NCI-H524 (cell line): ENCODE results near the gene BLM.
"Not testable (repeated sequence)": the region's sequence is repeated elsewhere in the genome, so short reads cannot be mapped to it uniquely, and the experiment has no call there.

Experiments
- DNase-seq, 2 experiments: peaks; one replicate each; lab custom pipeline; 2025; lab: John Stamatoyannopoulos, UW

The BLM gene

DNA sequence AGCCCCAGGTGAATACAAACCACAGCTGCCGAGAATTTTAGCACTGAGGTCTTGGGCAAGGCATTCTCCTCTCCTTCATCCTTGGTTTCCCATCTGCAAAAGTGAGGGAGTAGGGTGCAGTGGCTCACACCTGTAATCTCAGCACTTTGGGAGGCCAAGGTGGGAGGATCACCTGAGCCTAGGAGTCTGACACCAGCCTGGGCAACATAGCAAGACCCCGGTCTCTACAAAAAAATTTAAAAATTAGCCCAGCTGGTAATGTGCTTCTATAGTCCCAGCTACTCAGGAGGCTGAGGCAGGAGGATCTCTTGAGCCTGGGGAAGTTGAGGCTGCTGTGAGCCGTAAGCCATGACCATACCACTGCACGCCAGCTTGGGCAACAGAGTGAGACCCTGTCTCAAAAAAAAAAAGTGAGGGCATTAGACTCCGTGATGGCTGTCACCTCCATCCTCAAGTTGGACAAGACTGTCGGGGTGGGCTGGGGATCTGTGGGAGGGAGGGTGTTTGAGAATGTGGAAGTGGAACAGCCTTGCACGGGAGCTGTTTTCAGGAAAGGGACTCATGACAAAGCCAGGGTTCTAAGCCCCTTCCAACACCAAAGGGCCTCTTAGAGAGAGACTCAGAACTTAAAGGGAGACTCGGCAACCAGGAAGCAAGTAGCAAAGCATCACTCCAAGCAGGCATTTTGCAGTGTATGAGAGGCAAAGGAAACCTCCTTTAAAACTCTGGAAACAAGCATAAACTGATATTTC lies 105.2 kb downstream of the BLM start:
- no peak for DNase-seq

DNA sequence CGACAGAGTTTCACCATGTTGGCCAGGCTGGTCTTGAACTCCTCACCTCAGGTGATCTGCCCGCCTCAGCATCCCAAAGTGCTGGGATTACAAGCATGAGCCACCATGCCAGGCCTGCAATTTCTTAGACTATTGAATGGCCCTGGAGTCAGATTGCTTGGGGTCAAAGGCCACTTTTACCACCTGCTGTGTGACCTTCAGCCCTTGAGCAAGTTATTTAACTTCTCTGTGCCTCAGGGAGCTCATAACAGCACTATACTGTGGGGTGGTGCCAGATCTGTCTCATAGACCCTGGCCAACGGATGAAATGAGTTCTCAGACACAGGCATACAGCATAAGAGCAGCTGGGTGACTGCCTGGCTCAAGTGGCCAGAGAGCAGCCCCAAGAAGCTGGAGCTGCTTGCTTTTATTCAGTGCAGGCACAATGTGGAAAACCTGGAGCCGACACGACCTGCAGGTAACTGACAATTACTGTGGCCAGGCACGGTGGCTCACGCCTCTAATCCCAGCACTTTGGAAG lies 106.4 kb downstream of the BLM start:
- no peak for DNase-seq

DNA sequence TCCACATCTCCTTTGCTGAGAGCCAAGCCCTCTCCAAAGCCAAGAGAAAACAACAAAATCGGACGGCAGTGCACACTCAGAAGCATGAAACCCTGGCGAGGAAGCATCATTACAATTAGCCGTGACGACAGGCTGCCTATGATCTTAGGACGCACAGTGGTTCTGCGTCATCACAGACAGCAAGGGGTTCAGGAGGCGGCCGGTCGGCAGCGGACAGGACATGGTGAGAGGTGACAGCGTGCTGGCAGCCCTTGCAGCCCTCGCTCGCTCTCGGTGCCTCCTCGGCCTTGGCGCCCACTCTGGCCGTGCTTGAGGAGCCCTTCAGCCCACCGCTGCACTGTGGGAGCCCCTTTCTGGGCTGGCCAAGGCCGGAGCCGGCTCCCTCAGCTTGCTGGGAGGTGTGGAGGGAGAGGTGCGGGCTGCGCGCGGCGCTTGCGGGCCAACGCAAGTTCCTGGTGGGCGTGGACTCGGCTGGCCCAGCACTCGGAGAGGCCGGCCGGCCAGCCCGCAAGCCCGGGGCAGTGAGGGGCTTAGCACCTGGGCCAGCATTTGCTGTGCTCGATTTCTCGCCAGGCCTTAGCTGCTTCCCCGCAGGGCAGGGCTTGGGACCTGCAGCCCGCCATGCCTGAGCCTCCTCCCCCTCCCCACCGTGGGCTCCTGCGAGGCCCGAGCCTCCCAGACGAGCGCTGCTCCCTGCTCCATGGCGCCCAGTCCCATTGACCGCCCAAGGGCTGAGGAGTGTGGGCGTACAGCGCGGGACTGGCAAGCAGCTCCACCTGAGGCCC lies 108.2 kb downstream of the BLM start:
- not testable (repeated sequence) for DNase-seq

DNA sequence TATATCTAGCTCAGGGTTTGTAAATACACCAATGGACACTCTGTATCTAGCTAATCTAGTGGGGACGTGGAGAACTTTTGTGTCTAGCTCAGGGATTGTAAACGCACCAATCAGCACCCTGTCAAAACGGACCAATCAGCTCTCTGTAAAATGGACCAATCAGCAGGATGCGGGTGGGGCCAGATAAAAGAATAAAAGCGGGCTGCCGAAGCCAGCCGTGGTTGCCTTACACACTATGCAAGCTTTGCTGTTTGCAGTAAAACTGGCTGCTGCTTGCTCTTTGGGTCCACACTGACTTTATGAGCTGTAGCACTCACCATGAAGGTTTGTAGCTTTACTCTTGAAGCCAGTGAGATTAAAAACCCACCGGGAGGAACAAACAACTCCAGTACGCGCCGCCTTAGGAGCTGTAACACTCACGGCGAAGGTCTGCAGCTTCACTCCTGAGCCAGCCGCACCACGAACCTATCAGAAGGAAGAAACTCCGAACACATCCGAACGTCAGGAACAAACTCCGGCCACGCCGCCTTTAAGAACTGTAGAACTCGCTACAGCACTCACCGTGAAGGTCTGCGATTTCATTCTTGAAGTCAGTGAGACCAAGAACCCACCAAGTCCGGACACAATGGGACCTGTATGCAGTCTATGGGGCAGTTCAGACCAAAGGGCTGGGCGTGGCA lies 109.2 kb downstream of the BLM start:
- DNase-seq: not testable (repeated sequence)

DNA sequence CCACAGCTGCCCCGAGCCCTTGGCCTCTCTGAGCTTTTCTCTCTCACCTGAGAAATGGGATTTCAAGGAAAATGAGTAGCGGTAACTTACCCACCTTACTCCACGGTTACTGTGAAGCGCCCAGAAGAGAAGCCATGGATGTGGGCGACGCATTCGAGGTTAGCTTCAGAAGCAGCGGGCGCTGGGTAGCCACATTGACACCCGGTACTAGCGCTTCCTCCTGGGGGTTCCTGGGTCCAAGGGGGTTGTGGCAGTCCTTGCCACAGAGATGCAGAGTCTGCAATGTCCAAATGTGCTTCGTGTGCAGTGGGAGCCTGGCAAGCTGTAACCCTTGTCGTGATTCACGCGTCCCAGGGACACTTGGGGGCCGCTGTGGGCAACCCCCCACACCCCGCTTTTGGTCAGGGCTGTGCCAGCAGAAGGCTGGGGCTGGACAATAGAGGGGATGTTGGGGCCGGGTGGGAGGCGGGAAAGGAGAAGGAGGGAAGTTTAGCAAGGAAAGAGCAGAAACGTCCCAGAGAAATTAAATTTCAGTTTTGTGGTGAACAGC lies 109.8 kb downstream of the BLM start:
- no peak for DNase-seq

DNA sequence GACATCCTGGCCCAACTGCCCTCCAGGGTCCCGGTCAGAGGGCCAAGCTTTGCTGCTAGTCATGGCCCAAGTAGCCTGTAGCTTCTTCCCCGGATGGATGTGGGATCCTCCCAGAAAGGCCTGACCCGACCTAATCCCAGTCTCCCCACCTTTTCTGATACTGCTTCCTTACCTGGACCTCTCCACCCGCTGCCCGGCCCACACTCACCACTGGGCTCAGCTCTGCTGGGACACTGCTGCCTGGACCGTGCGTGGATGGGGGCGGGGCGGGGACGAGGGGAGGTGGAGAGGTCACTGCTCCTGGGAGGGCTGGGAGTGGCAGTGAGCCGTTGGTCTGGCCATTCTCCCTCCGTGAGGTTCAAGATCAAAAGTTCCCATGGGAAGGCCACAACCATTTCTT lies 111.0 kb downstream of the BLM start:
- DNase-seq: no peak

DNA sequence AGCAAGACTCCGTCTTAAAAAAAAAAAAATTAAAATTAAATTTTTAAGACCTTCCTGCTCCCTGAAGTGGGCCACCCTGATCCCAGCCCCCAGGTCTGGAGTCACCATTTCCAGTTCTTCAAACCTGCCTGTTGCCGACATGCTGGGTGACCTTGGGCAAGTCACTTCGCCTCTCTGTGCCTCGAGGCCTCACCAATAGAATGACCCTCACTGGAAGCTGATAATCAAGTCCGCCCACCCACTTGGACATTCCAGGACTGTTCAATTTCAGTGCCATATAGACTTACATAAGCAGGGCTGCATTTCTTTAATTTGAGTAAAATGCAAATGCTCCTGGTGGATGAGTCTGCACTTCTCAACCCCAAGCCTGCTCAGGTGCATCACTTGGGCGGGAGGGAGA lies 112.0 kb downstream of the BLM start:
- no peak for DNase-seq

DNA sequence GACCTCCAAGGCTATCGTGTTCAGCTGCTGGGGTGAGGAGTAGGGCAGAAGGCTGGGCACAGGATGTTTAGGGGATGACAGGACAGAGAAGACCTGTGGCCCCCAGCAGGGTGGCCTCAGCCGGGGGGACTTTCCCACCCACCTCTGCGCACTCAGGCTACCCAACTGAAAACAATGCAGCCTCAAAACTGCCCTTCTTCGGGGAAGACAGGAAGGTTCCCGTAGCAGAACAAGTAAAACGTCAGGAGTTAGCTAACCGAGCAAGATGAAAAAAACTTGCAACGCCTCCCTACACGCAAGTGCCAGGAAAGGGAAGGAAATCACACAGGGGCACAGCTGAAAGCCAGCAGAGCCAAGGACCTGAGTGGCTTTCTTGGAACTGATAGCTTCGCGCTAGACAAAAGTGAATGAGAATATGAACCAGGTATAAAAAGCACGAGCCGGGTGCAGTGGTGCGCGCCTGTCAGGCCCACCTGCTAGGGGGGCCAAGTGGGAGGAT lies 112.8 kb downstream of the BLM start:
- DNase-seq: no peak

DNA sequence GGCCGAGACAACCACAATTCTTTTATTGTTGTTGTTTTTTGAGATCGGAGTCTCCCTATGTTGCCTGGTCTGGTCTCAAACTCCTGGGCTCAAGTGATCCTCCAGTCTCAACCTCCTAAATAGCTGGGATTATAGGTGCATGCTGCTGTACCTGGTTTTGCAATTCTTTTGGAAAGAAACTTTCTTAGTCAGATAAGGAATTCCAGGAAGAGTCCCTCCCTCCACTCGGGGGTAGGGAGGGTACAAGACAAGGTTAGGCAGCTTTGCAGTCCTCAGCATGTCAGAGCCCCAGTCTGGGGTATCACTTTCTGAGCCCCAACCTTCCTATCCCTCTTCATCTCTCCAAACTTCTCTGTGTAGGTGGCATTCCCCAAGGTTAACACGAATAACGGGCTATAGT lies 117.5 kb downstream of the BLM start:
- DNase-seq: no peak

DNA sequence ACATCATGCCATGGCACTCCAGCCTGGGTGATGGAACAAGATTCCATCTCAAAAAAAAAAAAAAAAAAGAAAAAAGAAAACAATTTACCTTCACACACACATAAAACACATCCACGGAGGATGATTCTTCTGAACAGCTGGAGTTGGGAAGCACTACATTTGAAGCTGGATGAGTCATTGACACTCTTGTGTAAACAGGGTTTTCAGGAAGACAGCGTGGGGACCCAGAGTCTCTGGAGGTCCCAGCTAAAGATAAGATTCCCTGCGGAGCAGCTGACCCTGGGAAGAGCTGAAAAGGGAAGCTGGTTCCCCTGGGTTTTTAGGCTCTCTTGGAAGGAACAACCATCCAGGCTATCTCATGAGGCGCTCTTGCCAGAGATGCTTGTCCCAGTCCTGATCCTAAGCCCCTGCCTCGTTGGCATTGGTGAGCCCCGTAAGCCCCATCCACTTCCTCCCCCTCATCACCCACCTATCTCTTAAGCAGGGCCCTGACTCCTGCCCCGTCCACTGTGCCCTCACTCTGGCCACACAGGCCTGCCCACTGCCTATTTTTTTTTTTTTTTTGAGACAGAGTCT lies 119.2 kb downstream of the BLM start:
- DNase-seq: no peak

DNA sequence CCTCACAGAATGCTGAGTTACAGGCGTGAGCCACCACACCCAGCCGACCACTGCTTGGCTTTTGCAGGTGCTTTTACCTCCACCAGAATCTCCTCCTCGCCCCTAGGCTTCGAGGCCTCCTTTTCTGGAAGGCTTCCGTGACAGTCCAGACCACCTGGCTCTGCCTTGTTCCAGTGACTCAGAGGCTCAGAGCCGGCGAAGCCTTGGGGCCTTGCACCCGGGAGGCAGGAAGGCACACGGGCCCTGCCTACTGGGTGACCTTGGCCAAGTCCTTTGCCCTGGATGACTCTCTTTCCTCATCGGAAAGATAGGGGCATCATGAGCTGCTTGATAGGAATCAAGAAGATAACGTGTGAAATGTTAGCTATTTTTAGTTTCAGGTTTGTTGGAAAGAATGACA lies 119.9 kb downstream of the BLM start:
- DNase-seq: no peak

DNA sequence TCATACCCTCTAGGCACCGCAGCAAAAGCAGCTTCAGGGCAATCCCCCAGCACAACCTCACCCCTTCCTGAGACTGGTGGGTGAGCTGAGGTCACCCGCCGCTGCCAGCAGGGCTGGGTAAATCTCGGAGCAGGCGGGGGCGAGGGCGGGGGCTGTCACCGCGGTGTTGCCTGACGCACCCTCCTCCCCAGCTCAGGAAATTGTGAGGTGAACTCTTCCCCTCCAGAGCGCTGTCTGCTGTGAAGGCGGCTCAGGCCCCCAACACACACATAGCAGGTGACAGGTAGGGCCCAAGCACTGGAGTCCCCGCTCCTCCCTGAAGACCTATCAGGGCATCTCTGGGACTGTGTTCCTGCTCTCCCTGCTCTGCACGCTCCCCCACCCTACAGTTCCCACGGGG lies 121.0 kb downstream of the BLM start:
- DNase-seq: no peak

DNA sequence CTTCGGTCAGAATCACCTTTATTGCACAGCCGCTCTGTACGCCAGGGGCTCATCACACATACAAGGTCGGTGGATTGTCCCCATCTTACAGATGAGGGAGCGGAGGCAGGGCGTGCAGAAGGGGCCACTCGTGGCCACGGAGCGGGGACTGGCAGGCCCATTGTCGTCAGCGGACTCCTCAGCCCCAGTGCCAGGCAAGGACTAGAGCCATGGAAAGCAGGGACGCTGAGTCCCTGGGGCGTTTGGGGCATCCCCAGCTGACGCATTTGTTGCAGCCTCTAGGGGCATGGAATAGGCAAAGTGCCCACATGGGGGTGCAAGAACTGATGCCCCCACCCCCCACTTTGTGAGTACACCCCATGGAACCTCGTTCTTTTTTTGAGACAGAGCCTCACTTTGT lies 121.4 kb downstream of the BLM start:
- no peak for DNase-seq

DNA sequence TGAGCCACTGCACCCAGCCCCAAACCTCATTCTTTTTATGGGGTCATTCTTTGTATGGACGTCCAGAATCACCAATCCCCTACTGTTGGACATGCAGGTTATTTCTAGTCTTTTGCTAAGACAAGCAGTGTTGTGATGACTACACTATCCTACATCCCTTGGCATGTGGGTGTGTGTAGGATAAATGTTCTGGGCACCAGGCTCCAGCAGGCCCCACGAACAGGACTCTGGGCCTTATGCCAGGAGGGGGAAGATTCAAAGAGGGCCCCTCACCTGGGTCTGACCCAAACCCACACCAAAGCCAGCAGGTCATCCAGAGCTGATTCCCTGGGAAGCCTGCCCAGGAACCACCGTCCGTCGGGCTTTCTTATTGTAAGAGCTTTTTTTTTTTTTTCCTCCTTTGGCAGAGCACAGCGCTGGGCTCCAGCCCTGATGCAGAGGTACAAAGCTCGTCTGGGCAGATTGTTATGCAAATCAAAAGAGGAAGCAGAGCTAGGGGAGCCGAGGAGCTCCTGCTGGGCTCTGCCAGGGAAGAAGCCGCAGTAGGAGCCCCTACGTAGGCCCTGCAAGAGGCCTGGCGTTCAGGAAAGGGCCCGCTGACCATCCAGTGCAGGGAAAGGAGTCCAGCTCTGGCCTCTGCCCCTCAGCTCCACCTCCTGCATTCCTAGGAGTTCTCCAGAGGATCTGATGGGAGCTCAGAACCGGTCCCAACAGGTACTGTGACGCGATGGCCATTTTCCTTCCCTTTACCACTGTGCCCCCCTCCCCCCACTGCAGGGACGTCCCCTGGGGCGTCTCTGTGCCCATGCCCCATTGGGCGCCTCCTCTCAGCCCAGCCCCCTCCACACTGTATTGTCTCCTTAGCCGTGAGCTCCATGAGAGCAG lies 122.3 kb downstream of the BLM start:
- DNase-seq: no peak

DNA sequence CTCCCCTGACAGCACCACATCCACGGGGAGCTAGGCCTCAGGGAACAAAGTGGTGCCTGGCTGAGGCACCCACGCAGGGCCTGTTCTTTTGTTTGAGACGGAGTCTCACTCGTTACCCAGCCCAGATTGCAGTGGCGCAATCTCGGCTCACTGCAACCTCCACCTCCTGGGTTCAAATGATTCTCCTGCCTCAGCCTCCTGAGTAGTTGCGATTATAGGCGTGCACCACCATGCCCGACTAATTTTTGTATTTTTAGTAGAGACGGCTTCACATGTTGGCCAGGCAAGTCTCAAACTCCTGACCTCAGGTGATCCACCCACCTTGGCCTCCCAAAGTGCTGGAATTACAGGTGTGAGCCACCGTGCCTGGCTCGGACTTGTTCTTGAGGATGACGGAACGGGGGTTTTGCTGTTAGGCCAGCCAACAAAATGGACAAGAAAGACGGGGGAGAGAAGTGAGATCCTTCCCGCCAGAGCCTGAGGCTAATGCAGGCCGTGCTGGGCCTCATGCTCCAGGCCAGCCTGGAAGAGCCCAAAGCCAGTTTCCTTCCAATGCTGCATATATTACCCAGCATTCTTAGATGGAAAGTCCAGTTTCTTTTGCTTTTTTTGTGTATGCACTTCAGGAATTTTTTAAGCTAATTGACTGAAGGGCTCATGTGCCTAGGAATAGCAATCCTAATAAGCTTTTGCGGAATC lies 123.2 kb downstream of the BLM start:
- DNase-seq: no peak

DNA sequence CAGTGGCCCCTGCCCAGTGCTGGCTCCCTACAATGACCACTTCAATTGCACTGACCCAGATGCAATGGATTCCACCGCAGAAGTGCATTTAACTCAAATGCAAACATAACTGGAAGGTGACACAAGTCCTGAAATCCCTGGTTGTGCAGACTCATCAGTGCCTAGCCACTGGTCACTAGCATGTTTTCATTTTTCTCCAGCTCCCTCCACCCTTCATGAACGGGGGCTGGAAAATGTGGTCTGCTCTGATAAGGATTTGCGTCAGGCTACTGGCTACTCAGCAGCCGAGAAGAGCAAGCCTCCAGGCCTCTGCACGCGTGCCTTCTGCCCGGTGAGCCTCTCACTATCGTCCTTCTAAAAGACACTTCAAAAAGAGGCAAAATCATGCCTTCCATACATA lies 123.8 kb downstream of the BLM start:
- DNase-seq: no peak

DNA sequence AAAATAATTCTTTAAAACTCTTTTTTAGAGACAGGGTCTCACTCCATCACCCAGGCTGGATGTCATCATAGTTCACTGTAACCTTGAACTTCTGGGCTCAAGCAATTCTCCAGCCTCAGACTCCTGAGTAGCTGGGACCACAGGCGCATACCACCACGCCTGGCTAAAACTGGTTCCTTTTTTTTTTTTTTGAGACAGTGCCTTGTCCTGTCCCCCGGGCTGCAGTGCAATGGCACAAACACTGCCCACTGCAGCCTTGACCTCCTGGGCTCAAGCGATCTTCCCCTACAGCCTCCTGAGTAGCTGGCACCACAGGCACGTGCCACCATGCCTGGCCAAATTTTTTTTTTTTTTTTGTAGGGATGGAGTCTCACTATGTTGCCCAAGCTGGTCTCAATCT lies 127.5 kb downstream of the BLM start:
- no peak for DNase-seq

DNA sequence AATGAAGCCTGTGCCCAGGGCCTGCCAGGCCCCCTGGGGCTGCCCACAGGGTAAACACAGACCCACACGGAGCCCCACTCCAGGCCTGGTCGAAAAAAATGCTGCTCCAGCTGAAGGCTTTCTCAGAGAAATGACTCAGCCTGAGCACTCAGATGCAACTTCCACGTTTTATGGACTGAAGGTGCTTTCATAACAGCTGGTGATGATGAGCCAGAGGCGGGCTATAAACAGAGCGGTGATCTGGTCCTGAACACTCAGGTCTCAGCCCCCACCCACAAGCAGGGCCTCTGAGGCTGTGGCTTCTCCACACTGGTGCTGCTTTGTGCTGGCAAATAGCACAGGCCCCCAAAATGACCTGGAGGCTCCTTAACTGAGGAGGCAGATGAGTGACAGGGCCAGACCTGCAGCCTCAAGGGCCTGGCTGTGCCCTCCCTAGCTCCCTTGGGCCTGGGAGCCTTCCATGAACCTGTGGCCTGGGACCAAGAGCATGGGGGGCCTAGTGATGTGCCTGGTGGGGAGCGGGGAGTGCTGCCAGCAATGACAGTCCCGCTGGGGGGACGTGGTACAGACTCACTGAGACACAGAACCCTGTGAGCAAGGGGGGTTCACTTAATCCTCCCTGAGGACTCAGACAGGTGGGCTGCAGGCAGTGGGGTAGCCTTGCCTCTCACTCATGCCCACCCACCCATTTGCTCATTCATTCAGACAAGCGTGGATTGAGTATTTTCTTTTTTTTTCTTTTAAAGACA lies 128.2 kb downstream of the BLM start:
- DNase-seq: peak in 1 of 2 experiments; percentile 32

DNA sequence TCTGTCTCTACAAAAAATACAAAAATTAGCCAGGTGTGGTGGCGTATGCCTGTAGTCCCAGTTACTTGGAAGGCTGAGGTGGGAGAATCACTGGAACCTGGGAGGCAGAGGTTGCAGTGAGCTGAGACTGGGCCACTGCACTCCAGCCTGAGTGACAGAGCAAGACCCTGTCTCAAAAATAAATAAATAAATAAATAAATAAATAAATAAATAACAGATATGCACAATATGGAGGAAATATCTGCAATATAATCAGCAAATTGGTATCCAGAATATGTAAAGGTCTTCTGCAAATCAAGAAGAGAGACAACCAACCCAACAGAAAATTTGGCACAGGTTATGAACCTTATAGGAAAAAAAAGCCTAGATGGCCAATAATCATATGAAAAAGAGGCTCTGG lies 132.3 kb downstream of the BLM start:
- not testable (repeated sequence) for DNase-seq

DNA sequence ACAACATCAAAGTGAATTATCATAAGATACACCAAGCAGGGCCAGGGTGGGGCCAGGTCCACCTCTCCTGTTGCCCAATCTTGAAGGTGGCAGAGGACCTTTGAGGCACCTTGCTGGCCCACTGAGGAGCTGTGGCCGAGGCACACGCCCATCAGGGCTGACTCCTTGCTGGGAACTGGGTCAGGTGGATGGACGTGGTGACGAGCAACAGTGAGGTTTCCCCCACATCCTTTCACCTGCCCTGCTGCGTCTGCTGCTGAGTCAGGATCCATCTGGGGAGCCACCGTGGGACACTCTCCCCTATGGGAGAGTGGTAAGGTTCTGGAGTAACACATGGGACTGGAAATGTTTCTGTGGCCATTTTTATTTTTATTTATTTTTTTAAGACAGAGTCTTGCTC lies 134.0 kb downstream of the BLM start:
- no peak for DNase-seq
